H1 (cell line): ENCODE measurements around the gene MAD2L2. TPM values are rescaled to one million over a fixed set of nuclear protein-coding genes. Genes with fewer than 3 reads are reported as not detected.

Experiments
- ATF2 ChIP-seq: IDR thresholded peaks from 2 replicates; pipeline ENCODE4 v1.6.1; 2012; ENCODE audit warnings: low read length, inconsistent platforms
- CHD1 ChIP-seq: IDR thresholded peaks from 2 replicates; pipeline ENCODE4 v1.6.1; 2012; ENCODE audit warnings: low read depth, low read length, improper control_type of control experiment
- CREB1 ChIP-seq: IDR thresholded peaks from 2 replicates; pipeline ENCODE4 v1.6.1; 2012; ENCODE audit warnings: inconsistent platforms
- EP300 ChIP-seq, 2 experiments: IDR thresholded peaks; 1 replicate in 1 of 2; 2 replicates in 1 of 2; pipeline ENCODE4 v1.6.1; 2011 to 2012; ENCODE audit warnings: low read depth in 2 of 2, low read length in 2 of 2, mild to moderate bottlenecking in 2 of 2, borderline replicate concordance in 1 of 2, inconsistent platforms in 1 of 2, moderate library complexity in 1 of 2
- EZH2 ChIP-seq: fragments of 200-600 bp; sonication (generic); IDR thresholded peaks from 2 replicates; pipeline ENCODE4 v1.7.1; 2012; ENCODE audit warnings: low read depth, mild to moderate bottlenecking, moderate library complexity, low read length, inconsistent platforms; ENCODE audit not compliant: severe bottlenecking
- PHF8 ChIP-seq: fragments of 200-600 bp; sonication (generic); conservative IDR thresholded peaks from 2 replicates; pipeline ENCODE4 v1.7.1; 2012; ENCODE audit warnings: low read depth, mild to moderate bottlenecking, inconsistent platforms, low read length, moderate library complexity
- POLR2A ChIP-seq, 2 experiments: IDR thresholded peaks; 1 replicate in 1 of 2; 2 replicates in 1 of 2; pipeline ENCODE4 v1.6.1; 2011; ENCODE audit warnings: low read depth in 2 of 2, low read length in 2 of 2, mild to moderate bottlenecking in 2 of 2; ENCODE audit errors: control extremely low read depth in 1 of 2
- SP4 ChIP-seq: IDR thresholded peaks from 2 replicates; pipeline ENCODE4 v1.6.1; 2012; ENCODE audit warnings: low read length, inconsistent platforms
- TBP ChIP-seq: IDR thresholded peaks from 2 replicates; pipeline ENCODE4 v1.6.1; 2011; ENCODE audit warnings: low read depth, low read length, improper control_type of control experiment
- polyA plus RNA-seq, 7 experiments: library from polyadenylated mRNA; depleted of rRNA in 3 of 7; stranded (reverse) in 5 of 7; unstranded in 2 of 7; fragments of >200 nt in 5 of 7; fragments of 200-250 nt in 2 of 7; gene quantifications; 1 replicate in 5 of 7; 2 replicates in 1 of 7; 4 replicates in 1 of 7; pipeline versions ENCODE4 v1.2.1 to v1.2.3, GENCODE V29; 2011 to 2013; ENCODE audit warnings: missing spikeins in 2 of 7, mixed read lengths in 2 of 7
- total RNA-seq: library from RNA; stranded (reverse); fragmentation: NEBNext Ultra II Directional; extraction: Animal tissue kit (Norgen Biotek cat#: 25700); gene quantifications from 2 replicates; pipeline ENCODE4 v1.2.1, GENCODE V29; 2021

The MAD2L2 gene
- total and polyA plus RNA-seq, 2 of the 8 experiments (the other 6 are each of a cell fraction or from before 2014, with no cell fraction given) = 310 to 469 TPM

GRCh38 chr1:11649624-11650330 lies 31.2 kb downstream of the MAD2L2 start (continued):
- TF ChIP-seq CHD1 = no peak
- TF ChIP-seq PHF8 = no peak
- no peak for TF ChIP-seq TBP
- TF ChIP-seq SP4 = no peak
- TF ChIP-seq CREB1 = no peak
- no peak for TF ChIP-seq POLR2A (IDR thresholded peaks at IDR 0.05; ENCODE audit: control extremely low read depth in 1 of 2, low read depth in 2 of 2, low read length in 2 of 2)
- TF ChIP-seq EP300 (IDR thresholded peaks at IDR 0.05; ENCODE audit: borderline replicate concordance in 1 of 2, low read depth in 2 of 2, low read length in 2 of 2) = no peak
- no peak for TF ChIP-seq ATF2
- no peak for TF ChIP-seq EZH2
